ENCODE measurements around the gene LCE2D. TPM values are rescaled to one million over a fixed set of nuclear protein-coding genes. Genes with fewer than 3 reads are reported as not detected.
"Not testable (repeated sequence)": the region's sequence is repeated elsewhere in the genome, so short reads cannot be mapped to it uniquely, and the experiment has no call there.

LCE2D gene
- total RNA-seq, 1 donor from 2014 or later, result not detected

DNA sequence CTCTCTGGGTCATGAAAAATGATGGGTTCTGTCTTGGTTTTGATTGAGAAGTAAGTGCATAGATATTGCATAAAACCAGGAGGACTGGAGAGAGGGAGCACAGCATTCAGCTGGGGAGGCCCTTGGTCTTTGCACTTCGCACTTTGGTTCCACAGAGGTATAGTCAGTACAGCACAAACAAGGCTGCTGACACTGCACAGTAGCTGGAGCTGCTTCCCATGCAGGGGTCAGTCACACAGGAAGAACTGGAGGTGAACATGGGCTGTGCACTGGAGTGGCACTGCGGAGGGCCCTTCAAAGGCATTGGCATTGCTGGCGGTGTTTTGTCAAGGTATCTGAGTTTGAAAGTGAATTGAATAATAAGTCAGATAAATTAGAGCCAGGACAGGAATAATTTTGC is 4.5 kb upstream of the LCE2D start:
- H3K27me3 Mint-ChIP-seq (ENCODE audit: unreplicated experiment), result peaks cover 3% of the 10 kb centered on the region
- DNase-seq, result no peak
- H3K4me1 Mint-ChIP-seq (ENCODE audit: low read depth, unreplicated experiment), result no peaks in the 10 kb centered on the region
- no peak overlapping the region for H3K27ac Mint-ChIP-seq (ENCODE audit: unreplicated experiment)
- H3K4me3 Mint-ChIP-seq (ENCODE audit: unreplicated experiment), result no peak overlapping the region
- H3K9me3 Mint-ChIP-seq (ENCODE audit: unreplicated experiment), result peaks cover 2% of the 10 kb centered on the region
- no peaks in the 10 kb centered on the region for H3K36me3 Mint-ChIP-seq (ENCODE audit: unreplicated experiment)
- TF ChIP-seq CTCF (IDR thresholded peaks at IDR 0.05; ENCODE audit: partially characterized antibody, unreplicated experiment), result no peak

GRCh38 chr1:152666171-152666570 is 3.0 kb downstream of the LCE2D start:
- H3K36me3 Mint-ChIP-seq (ENCODE audit: unreplicated experiment); H3K27me3 Mint-ChIP-seq (ENCODE audit: unreplicated experiment): not testable (repeated sequence)

DNA sequence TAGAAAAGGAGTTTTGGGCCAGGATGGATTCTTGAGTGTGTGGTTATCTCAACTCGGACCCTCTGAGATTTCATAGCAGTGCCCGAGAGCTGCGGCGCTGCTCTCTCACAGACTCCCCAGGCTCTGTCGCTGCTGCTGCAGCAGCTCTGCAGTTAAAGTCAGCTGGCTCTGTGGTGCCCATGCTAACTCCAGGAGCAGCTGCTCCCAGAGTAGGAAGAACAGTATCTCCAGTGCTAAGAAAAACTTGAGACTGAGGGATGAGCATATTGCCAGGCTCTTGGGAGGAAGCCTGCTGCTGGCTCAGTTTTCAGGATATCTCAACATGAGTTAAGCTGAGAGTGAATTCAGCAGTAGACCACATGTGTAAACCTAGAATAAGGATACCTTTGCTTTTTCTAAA is 4.5 kb downstream of the LCE2D start:
- no peaks in the 10 kb centered on the region for H3K4me1 Mint-ChIP-seq (ENCODE audit: low read depth, unreplicated experiment)
- peaks cover 5% of the 10 kb centered on the region for H3K27me3 Mint-ChIP-seq (ENCODE audit: unreplicated experiment)
- no peak overlapping the region for H3K4me3 Mint-ChIP-seq (ENCODE audit: unreplicated experiment)
- no peaks in the 10 kb centered on the region for H3K9me3 Mint-ChIP-seq (ENCODE audit: unreplicated experiment)
- no peak overlapping the region for H3K27ac Mint-ChIP-seq (ENCODE audit: unreplicated experiment)
- no peaks in the 10 kb centered on the region for H3K36me3 Mint-ChIP-seq (ENCODE audit: unreplicated experiment)
- TF ChIP-seq CTCF (IDR thresholded peaks at IDR 0.05; ENCODE audit: partially characterized antibody, unreplicated experiment), result no peak
- no peak for DNase-seq

More at GRCh38 chr1:152666171-152666570, 3.0 kb downstream of the LCE2D start:
- not testable (repeated sequence) for DNase-seq; H3K4me3 Mint-ChIP-seq (ENCODE audit: unreplicated experiment); H3K27ac Mint-ChIP-seq (ENCODE audit: unreplicated experiment); H3K4me1 Mint-ChIP-seq (ENCODE audit: low read depth, unreplicated experiment); H3K9me3 Mint-ChIP-seq (ENCODE audit: unreplicated experiment)

DNA sequence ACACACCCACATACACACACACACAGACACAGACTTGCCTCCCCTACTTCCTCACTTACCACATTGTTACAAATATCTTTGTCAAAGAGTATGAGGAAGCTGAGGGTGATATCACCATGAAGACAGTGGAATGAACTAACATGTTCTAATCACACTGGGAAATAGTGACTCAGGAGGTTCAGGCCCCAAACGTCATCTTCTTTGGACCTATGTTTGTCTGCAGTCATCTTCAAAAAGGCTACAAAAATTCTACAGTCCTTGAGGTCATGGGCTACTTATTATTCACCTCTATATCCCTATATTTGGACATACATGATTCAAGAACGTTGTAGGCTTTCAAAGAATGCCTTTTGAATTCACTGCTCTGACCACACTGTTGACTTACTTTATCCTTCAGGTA is 9.8 kb downstream of the LCE2D start:
- Mint-ChIP-seq H3K27me3 (ENCODE audit: unreplicated experiment) (peaks cover 2% of the 10 kb centered on the region), H3K4me1 (ENCODE audit: low read depth, unreplicated experiment) (no peaks in the 10 kb centered on the region), H3K27ac (ENCODE audit: unreplicated experiment) (no peak overlapping the region), H3K4me3 (ENCODE audit: unreplicated experiment) (no peak overlapping the region), H3K9me3 (ENCODE audit: unreplicated experiment) (no peaks in the 10 kb centered on the region), H3K36me3 (ENCODE audit: unreplicated experiment) (no peaks in the 10 kb centered on the region)
- DNase-seq, result no peak
- TF ChIP-seq CTCF (IDR thresholded peaks at IDR 0.05; ENCODE audit: partially characterized antibody, unreplicated experiment), result no peak

DNA sequence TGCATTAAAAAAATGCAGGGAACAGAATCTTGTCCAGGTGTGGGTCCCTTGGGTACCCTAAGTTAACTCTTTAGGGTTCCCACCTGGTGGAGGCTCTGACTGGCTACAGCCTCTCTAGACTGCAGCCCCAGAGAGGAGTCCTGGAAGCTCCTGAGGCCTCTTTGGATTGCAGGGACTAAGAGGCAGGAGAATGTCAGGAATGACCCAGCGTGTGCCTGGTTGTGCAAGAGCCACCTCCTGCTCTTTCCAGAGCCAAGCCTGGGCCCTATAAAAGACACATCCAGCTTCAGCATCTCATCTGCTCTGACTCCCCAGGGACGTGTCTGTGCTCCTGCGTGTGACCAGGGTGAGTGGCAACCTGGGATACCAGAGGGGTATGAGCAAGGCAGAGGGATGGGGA is 11.8 kb downstream of the LCE2D start, which contains the start of gene LCE2C:
Gene LCE2C, plus strand, starts transcription at position 297 of the 400 bp plus-strand sequence. CDS start 737 bp downstream, outside the sequence.
- not testable (repeated sequence) for H3K4me1 Mint-ChIP-seq (ENCODE audit: low read depth, unreplicated experiment); H3K27me3 Mint-ChIP-seq (ENCODE audit: unreplicated experiment); H3K9me3 Mint-ChIP-seq (ENCODE audit: unreplicated experiment); DNase-seq; H3K27ac Mint-ChIP-seq (ENCODE audit: unreplicated experiment); H3K36me3 Mint-ChIP-seq (ENCODE audit: unreplicated experiment); H3K4me3 Mint-ChIP-seq (ENCODE audit: unreplicated experiment)

DNA sequence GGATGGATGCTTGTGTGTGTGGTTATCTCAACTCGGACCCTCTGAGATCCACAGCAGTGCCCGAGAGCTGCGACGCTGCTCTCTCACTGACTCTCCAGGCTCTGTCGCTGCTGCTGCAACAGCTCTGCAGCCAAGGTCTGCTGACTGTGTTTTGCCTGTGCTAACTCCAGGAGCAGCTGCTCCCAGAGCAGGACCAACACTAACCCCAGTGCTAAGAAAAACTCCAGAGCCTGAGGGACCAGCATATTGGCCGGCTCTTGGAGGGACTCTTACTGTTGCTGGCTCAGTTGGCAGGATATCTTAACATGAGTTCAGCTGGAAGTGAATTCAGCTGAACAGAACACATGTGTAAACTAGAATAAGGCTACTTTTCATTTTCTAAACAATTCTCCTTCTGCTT is 16.3 kb downstream of the LCE2D start:
- H3K36me3 Mint-ChIP-seq (ENCODE audit: unreplicated experiment), result no peaks in the 10 kb centered on the region
- no peaks in the 10 kb centered on the region for H3K9me3 Mint-ChIP-seq (ENCODE audit: unreplicated experiment)
- H3K4me3 Mint-ChIP-seq (ENCODE audit: unreplicated experiment), result no peak overlapping the region
- DNase-seq, result peak; percentile 22
- no peak overlapping the region for H3K27ac Mint-ChIP-seq (ENCODE audit: unreplicated experiment)
- H3K4me1 Mint-ChIP-seq (ENCODE audit: low read depth, unreplicated experiment), result no peaks in the 10 kb centered on the region
- TF ChIP-seq CTCF (IDR thresholded peaks at IDR 0.05; ENCODE audit: partially characterized antibody, unreplicated experiment), result no peak
- peaks cover 2% of the 10 kb centered on the region for H3K27me3 Mint-ChIP-seq (ENCODE audit: unreplicated experiment)
